K562 (cell line): ENCODE measurements around the gene CAST.

Experiments
- BRF1 ChIP-seq: IDR thresholded peaks from 3 replicates; pipeline ENCODE4 v1.6.1; 2011; ENCODE audit warnings: borderline replicate concordance, mild to moderate bottlenecking; ENCODE audit not compliant: insufficient read length; ENCODE audit errors: extremely low read depth
- JUNB ChIP-seq: fragments of 450-650 bp; formaldehyde crosslinking; conservative IDR thresholded peaks from 2 replicates; pipeline ENCODE4 v1.4.0; 2020; ENCODE audit warnings: mild to moderate bottlenecking
- KLF16 ChIP-seq: IDR thresholded peaks from 2 replicates; pipeline ENCODE4 v1.6.1; 2016; ENCODE audit warnings: antibody characterized with exemption
- MIER1 ChIP-seq: fragments of 450-650 bp; IDR thresholded peaks from 2 replicates; pipeline ENCODE4 v1.6.1; 2016; ENCODE audit warnings: antibody characterized with exemption, mild to moderate bottlenecking, low read depth
- RBFOX2 ChIP-seq: fragments of 200-400 bp; formaldehyde crosslinking; IDR thresholded peaks from 2 replicates; pipeline ENCODE4 v1.6.1; 2017; ENCODE audit warnings: low read depth, mild to moderate bottlenecking, low read length, moderate library complexity
- RNF2 ChIP-seq: sonication (generic); IDR thresholded peaks from 2 replicates; pipeline ENCODE4 v1.6.1; 2016
- TF ChIP-seq, protein P1 (sequence below), 3 experiments: IDR thresholded peaks in 2 of 3; conservative IDR thresholded peaks in 1 of 3; 2 replicates each; pipeline ENCODE4 v1.5.1; 2011 to 2012; ENCODE audit warnings: low read length in 3 of 3, mild to moderate bottlenecking in 3 of 3, control low read depth in 2 of 3, improper control_type of control experiment in 1 of 3, inconsistent platforms in 1 of 3, low read depth in 1 of 3, mixed read lengths in 1 of 3, moderate library complexity in 1 of 3; ENCODE audit not compliant: insufficient read depth in 2 of 3
- TF ChIP-seq, protein P2 (sequence below): sonication (generic); formaldehyde crosslinking; IDR thresholded peaks from 2 replicates; pipeline ENCODE4 v1.8.1; 2023; ENCODE audit warnings: mild to moderate bottlenecking, missing genetic modification reagents

DNA sequence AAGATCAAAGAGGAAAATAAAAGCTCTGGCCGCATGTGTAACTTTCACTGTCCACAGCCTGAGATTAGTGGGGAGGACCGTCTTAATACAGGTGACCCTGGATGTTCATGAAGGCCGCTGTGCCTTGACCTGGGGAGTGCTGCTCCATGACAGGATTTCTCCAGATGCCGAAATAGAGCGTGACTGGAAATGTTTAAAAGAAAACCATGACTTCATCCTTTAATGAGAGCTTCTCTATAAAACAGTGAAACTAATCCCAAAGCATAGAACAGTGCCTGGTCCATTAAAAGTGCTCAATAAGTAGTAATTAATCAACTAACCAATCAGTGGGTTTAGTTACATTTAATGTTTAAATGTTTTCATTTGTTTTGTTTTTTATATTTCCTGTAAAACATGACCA is 82.8 kb downstream of the CAST start:
- no peak for TF ChIP-seq KLF16
- no peak for TF ChIP-seq JUNB (CRISPR knock-in tag)
- TF ChIP-seq, protein P1, sequence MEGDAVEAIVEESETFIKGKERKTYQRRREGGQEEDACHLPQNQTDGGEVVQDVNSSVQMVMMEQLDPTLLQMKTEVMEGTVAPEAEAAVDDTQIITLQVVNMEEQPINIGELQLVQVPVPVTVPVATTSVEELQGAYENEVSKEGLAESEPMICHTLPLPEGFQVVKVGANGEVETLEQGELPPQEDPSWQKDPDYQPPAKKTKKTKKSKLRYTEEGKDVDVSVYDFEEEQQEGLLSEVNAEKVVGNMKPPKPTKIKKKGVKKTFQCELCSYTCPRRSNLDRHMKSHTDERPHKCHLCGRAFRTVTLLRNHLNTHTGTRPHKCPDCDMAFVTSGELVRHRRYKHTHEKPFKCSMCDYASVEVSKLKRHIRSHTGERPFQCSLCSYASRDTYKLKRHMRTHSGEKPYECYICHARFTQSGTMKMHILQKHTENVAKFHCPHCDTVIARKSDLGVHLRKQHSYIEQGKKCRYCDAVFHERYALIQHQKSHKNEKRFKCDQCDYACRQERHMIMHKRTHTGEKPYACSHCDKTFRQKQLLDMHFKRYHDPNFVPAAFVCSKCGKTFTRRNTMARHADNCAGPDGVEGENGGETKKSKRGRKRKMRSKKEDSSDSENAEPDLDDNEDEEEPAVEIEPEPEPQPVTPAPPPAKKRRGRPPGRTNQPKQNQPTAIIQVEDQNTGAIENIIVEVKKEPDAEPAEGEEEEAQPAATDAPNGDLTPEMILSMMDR (IDR thresholded peaks at IDR 0.05 in 2 of 3, conservative IDR thresholded peaks at IDR 0.05 in 1 of 3; ENCODE audit: insufficient read depth in 2 of 3, low read depth in 1 of 3, low read length in 3 of 3) = no peak
- TF ChIP-seq BRF1 = no peak
- TF ChIP-seq MIER1 = no peak
- TF ChIP-seq RBFOX2 = no peak
- TF ChIP-seq RNF2 = no peak
- TF ChIP-seq, protein P2, sequence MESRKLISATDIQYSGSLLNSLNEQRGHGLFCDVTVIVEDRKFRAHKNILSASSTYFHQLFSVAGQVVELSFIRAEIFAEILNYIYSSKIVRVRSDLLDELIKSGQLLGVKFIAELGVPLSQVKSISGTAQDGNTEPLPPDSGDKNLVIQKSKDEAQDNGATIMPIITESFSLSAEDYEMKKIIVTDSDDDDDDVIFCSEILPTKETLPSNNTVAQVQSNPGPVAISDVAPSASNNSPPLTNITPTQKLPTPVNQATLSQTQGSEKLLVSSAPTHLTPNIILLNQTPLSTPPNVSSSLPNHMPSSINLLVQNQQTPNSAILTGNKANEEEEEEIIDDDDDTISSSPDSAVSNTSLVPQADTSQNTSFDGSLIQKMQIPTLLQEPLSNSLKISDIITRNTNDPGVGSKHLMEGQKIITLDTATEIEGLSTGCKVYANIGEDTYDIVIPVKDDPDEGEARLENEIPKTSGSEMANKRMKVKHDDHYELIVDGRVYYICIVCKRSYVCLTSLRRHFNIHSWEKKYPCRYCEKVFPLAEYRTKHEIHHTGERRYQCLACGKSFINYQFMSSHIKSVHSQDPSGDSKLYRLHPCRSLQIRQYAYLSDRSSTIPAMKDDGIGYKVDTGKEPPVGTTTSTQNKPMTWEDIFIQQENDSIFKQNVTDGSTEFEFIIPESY = no peak
